Liver (tissue), 9 donors: ENCODE results near the gene CCNB3. TPM values are rescaled to one million over a fixed set of nuclear protein-coding genes. Genes with fewer than 3 reads are reported as not detected.

ENCODE experiments used
- DNase-seq: peaks from one replicate; pipeline ENCODE4 v3.0.0-alpha.2; 2017; ENCODE audit warnings: low spot score
- H3K27ac ChIP-seq, 2 donors: one replicate each; pipeline ENCODE4 v1.7.0; 2013; ENCODE audit warnings: inconsistent platforms in 2 of 2, low read length in 2 of 2, control low read depth in 1 of 2, low read depth in 1 of 2, mild to moderate bottlenecking in 1 of 2
- H3K27me3 ChIP-seq, 4 donors: one replicate each; pipeline versions ENCODE4 v1.6.1 to v1.7.0; 2013; ENCODE audit warnings: low read length in 3 of 4, inconsistent platforms in 1 of 4, mild to moderate bottlenecking in 1 of 4, moderate library complexity in 1 of 4; ENCODE audit not compliant: control insufficient read depth in 4 of 4, insufficient read depth in 4 of 4
- H3K36me3 ChIP-seq, 4 donors: one replicate each; pipeline versions ENCODE4 v1.6.1 to v1.7.0; 2013; ENCODE audit warnings: low read length in 3 of 4, mild to moderate bottlenecking in 3 of 4, low read depth in 1 of 4, moderate library complexity in 1 of 4; ENCODE audit not compliant: control insufficient read depth in 4 of 4, insufficient read depth in 3 of 4
- H3K4me1 ChIP-seq, 4 donors: one replicate each; pipeline versions ENCODE4 v1.6.1 to v1.7.0; 2013; ENCODE audit warnings: low read length in 3 of 4, mild to moderate bottlenecking in 3 of 4, moderate library complexity in 1 of 4; ENCODE audit not compliant: control insufficient read depth in 4 of 4, insufficient read depth in 4 of 4
- H3K4me3 ChIP-seq, 3 donors: one replicate each; pipeline versions ENCODE4 v1.6.1 to v1.7.0; 2013; ENCODE audit warnings: low read length in 3 of 3, control low read depth in 1 of 3, low read depth in 1 of 3, mild to moderate bottlenecking in 1 of 3
- H3K9ac ChIP-seq, 2 donors: one replicate each; pipeline ENCODE4 v1.7.0; 2013; ENCODE audit warnings: low read length in 2 of 2, mild to moderate bottlenecking in 2 of 2, moderate library complexity in 2 of 2, control low read depth in 1 of 2, low read depth in 1 of 2
- H3K9me3 ChIP-seq, 4 donors: one replicate each; pipeline versions ENCODE4 v1.6.1 to v1.7.0; 2013; ENCODE audit warnings: low read length in 3 of 4; ENCODE audit not compliant: control insufficient read depth in 4 of 4
- ATF3 ChIP-seq: IDR thresholded peaks from 2 replicates; pipeline ENCODE4 v1.6.1; 2016; ENCODE audit warnings: antibody characterized with exemption
- CTCF ChIP-seq: fragments of 150-350 bp; IDR thresholded peaks from 2 replicates; pipeline ENCODE4 v1.5.1; 2017; ENCODE audit warnings: improper control_type of control experiment, low read depth, low read length; ENCODE audit not compliant: missing input control
- EGR1 ChIP-seq, 2 donors: IDR thresholded peaks; 2 replicates each; pipeline ENCODE4 v1.6.1; 2016 to 2018; ENCODE audit warnings: antibody characterized with exemption in 2 of 2, low read depth in 2 of 2
- FOXA1 ChIP-seq: IDR thresholded peaks from 2 replicates; pipeline ENCODE4 v1.6.1; 2016; ENCODE audit warnings: antibody characterized with exemption
- FOXA2 ChIP-seq: IDR thresholded peaks from 2 replicates; pipeline ENCODE4 v1.6.1; 2016; ENCODE audit warnings: antibody characterized with exemption
- GABPA ChIP-seq, 2 donors: IDR thresholded peaks in 1 of 2; conservative IDR thresholded peaks in 1 of 2; 2 replicates each; pipeline ENCODE4 v1.6.1; 2016; ENCODE audit warnings: antibody characterized with exemption in 2 of 2, mild to moderate bottlenecking in 1 of 2, moderate library complexity in 1 of 2
- HNF4A ChIP-seq, 2 donors: conservative IDR thresholded peaks; 2 replicates each; pipeline ENCODE4 v1.6.1; 2016; ENCODE audit warnings: antibody characterized with exemption in 2 of 2, mild to moderate bottlenecking in 2 of 2
- HNF4G ChIP-seq: IDR thresholded peaks from 2 replicates; pipeline ENCODE4 v1.6.1; 2016; ENCODE audit warnings: antibody characterized with exemption
- NR2F2 ChIP-seq: IDR thresholded peaks from 2 replicates; pipeline ENCODE4 v1.6.1; 2016; ENCODE audit warnings: antibody characterized with exemption
- RAD21 ChIP-seq, 2 donors: IDR thresholded peaks; 2 replicates each; pipeline ENCODE4 v1.6.1; 2016; ENCODE audit warnings: antibody characterized with exemption in 2 of 2, mild to moderate bottlenecking in 2 of 2
- REST ChIP-seq: IDR thresholded peaks from 2 replicates; pipeline ENCODE4 v1.6.1; 2016; ENCODE audit warnings: antibody characterized with exemption, mild to moderate bottlenecking
- RXRA ChIP-seq, 2 donors: IDR thresholded peaks; 2 replicates each; pipeline ENCODE4 v1.6.1; 2017 to 2018; ENCODE audit warnings: antibody characterized with exemption in 2 of 2, mild to moderate bottlenecking in 1 of 2
- SP1 ChIP-seq: IDR thresholded peaks from 2 replicates; pipeline ENCODE4 v1.6.1; 2018; ENCODE audit warnings: antibody characterized with exemption, mild to moderate bottlenecking
- TAF1 ChIP-seq: conservative IDR thresholded peaks from 2 replicates; pipeline ENCODE4 v1.6.1; 2016; ENCODE audit warnings: antibody characterized with exemption, mild to moderate bottlenecking
- YY1 ChIP-seq: IDR thresholded peaks from 2 replicates; pipeline ENCODE4 v1.6.1; 2016; ENCODE audit warnings: antibody characterized with exemption, mild to moderate bottlenecking
- WGBS: extraction: QIAGEN DNeasy Blood & Tissue Kit; methylation state at CpG from one replicate; pipeline ENCODE4 v1.1.7; 2013; 5-methylcytosine and 5-hydroxymethylcytosine counted together
- polyA plus RNA-seq, 2 donors: library from polyadenylated mRNA; stranded (reverse) in 1 of 2; unstranded in 1 of 2; fragments of 200-250 nt in 1 of 2; fragments of >200 nt in 1 of 2; fragmentation: Nextera tagmentation in 1 of 2; extraction: Ambion mirVana in 1 of 2; gene quantifications; one replicate each; pipeline versions ENCODE4 v1.2.1 to v1.2.3, GENCODE V29; 2013 to 2015
- total RNA-seq, 2 donors: library from RNA; depleted of rRNA; stranded (reverse); fragments of >200 nt; gene quantifications; one replicate each; pipeline ENCODE4 v1.2.3, GENCODE V29; 2014
- TF ChIP-seq, protein P1 (sequence below): IDR thresholded peaks from 2 replicates; pipeline ENCODE4 v1.6.1; 2016; ENCODE audit warnings: antibody characterized with exemption
- TF ChIP-seq, protein P2 (sequence below): IDR thresholded peaks from 2 replicates; pipeline ENCODE4 v1.6.1; 2016; ENCODE audit warnings: antibody characterized with exemption
- donor health status: healthy.
- donor health status: healthy.
- donor health status: healthy.
- donor health status: healthy.
- donor health status: healthy.

The CCNB3 gene
- total and polyA plus RNA-seq, 4 donors: 0.42 to 5.9 (median 0.49) TPM

DNA sequence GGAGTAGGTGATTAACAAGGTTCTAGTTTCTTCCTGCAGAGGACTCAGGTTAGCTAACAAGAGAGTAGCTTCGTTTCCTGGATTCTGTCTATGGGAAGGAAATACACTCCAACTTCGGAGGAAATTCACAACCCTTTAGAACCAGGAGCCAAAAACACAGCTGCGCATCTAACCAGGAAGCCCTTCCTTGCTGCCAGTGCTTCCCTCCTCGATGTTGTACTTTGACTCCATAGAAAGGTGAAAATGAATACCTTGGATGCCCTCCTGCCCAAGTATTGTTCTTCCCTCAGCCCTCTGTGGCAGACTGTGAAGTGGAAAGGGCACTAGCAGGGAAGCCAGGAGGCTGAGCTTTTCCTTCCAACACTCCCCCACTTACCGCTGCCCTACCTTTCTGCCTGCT, 38.8 kb upstream of the CCNB3 start:
- no peak for TF ChIP-seq ATF3
- TF ChIP-seq, protein P1, sequence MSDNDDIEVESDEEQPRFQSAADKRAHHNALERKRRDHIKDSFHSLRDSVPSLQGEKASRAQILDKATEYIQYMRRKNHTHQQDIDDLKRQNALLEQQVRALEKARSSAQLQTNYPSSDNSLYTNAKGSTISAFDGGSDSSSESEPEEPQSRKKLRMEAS: no peak
- no peak for TF ChIP-seq HNF4G
- no peak for TF ChIP-seq SP1
- TF ChIP-seq, protein P2, sequence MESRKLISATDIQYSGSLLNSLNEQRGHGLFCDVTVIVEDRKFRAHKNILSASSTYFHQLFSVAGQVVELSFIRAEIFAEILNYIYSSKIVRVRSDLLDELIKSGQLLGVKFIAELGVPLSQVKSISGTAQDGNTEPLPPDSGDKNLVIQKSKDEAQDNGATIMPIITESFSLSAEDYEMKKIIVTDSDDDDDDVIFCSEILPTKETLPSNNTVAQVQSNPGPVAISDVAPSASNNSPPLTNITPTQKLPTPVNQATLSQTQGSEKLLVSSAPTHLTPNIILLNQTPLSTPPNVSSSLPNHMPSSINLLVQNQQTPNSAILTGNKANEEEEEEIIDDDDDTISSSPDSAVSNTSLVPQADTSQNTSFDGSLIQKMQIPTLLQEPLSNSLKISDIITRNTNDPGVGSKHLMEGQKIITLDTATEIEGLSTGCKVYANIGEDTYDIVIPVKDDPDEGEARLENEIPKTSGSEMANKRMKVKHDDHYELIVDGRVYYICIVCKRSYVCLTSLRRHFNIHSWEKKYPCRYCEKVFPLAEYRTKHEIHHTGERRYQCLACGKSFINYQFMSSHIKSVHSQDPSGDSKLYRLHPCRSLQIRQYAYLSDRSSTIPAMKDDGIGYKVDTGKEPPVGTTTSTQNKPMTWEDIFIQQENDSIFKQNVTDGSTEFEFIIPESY: no peak
- Histone ChIP-seq H3K36me3 (no peaks in the 10 kb centered on the region), H3K4me1 (no peaks in the 10 kb centered on the region), H3K27ac (no peak overlapping the region), H3K4me3 (no peak overlapping the region), H3K9ac (no peak overlapping the region), H3K27me3 (no peaks in the 10 kb centered on the region), H3K9me3 (no peaks in the 10 kb centered on the region)
- no peak for DNase-seq
- WGBS: 77% methylated on average over 5 of the region's 5 CpGs

DNA sequence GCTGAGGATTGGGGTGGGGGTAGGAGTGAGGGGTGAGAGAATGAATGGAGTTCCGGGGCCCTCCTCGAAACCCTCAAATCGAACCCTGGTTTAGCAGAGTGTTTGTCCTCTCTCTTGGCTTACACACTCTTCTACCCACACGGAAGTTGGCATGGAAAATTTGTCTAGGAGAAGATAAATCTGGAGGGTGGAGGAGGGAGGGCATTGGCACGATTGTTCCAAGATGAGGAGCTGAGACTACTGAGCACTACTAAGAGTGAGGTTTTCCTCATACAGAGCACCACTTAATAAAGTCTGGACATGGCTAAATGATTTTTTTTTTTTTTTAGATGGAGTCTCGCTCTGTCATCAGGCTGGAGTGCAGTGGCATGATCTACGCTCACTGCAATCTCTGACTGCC, 37.2 kb upstream of the CCNB3 start:
- Histone ChIP-seq H3K27ac (no peak overlapping the region), H3K4me3 (no peak overlapping the region), H3K27me3 (no peaks in the 10 kb centered on the region), H3K36me3 (no peaks in the 10 kb centered on the region), H3K4me1 (no peaks in the 10 kb centered on the region), H3K9ac (no peak overlapping the region), H3K9me3 (no peaks in the 10 kb centered on the region)
- 91% methylated on average over 7 of the region's 7 CpGs for WGBS
- no peak for DNase-seq
- no peak for TF ChIP-seq RXRA (IDR thresholded peaks at IDR 0.05)
- no peak for TF ChIP-seq RAD21 (IDR thresholded peaks at IDR 0.05)
- no peak for TF ChIP-seq FOXA1
- TF ChIP-seq FOXA2: no peak
- TF ChIP-seq GABPA (IDR thresholded peaks at IDR 0.05 in 1 of 2, conservative IDR thresholded peaks at IDR 0.05 in 1 of 2): no peak

DNA sequence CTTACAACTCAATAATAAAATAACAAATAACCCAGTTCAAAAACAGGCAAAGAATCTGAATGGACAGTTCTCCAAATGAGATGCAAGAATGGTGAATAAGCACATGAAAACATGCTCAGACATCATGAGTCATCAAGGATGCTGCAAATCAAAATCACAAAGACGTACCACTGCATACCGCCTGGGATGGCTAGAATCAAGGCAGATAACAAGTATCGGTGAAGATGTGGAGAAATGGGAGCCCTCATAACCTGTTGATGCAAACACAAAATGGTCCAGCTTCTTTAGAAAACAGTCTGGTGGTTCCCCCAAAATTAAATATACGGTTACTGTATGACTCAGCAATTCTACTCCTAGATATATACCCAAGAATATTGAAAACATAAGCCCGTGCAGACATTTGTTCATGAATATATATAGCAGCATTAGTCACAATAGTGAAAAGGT, 36.3 kb upstream of the CCNB3 start:
- 80% methylated on average over 5 of the region's 5 CpGs for WGBS
- H3K36me3 ChIP-seq: no peaks in the 10 kb centered on the region
- no peak overlapping the region for H3K27ac ChIP-seq
- DNase-seq: no peak
- no peaks in the 10 kb centered on the region for H3K4me1 ChIP-seq
- H3K9me3 ChIP-seq: no peaks in the 10 kb centered on the region
- H3K9ac ChIP-seq: no peak overlapping the region
- H3K27me3 ChIP-seq: no peaks in the 10 kb centered on the region
- H3K4me3 ChIP-seq: no peak overlapping the region
- TF ChIP-seq HNF4G (no peak), NR2F2 (no peak), FOXA1 (no peak), REST (no peak), HNF4A (conservative IDR thresholded peaks at IDR 0.05) (no peak), SP1 (no peak), TAF1 (no peak), YY1 (no peak), GABPA (IDR thresholded peaks at IDR 0.05 in 1 of 2, conservative IDR thresholded peaks at IDR 0.05 in 1 of 2) (no peak), CTCF (no peak), EGR1 (IDR thresholded peaks at IDR 0.05; ENCODE audit: low read depth in 2 of 2) (no peak), ATF3 (no peak), FOXA2 (no peak), RAD21 (IDR thresholded peaks at IDR 0.05) (no peak), RXRA (IDR thresholded peaks at IDR 0.05) (no peak)
- TF ChIP-seq, protein P2: no peak
- TF ChIP-seq, protein P1: no peak
